HG03354 (cell line): ENCODE measurements around the gene POM121.
"Not testable (repeated sequence)": the region's sequence is repeated elsewhere in the genome, so short reads cannot be mapped to it uniquely, and the experiment has no call there.

Source experiments
- ATAC-seq: cut with Tn5 transposase; IDR thresholded peaks from one replicate; pipeline ENCODE4 v1.9.1; 2021; ENCODE audit warnings: mild to moderate bottlenecking; ENCODE audit not compliant: unreplicated experiment, poor library complexity, severe bottlenecking

POM121 gene

DNA sequence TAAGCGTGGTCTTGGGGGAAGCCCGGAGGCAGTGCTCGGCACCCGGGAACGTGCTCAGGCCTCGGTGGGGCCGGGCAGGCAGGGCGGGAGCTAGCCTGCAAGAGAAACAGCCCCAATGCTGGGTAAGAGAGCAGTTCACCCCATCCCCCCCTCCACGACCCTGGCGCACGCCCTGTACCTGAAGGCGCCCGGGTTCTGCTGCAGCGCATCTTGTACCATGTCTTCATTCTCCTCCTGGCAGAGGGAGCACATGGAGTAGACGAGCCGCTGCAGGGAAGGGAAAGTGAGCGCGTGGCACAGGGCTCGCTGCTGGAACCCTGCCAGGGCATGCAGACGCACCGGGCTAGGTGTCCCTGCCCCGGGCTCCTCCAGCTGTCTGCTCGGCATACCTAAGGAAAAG, 23.8 kb downstream of the POM121 start:
- ATAC-seq = not testable (repeated sequence)

DNA sequence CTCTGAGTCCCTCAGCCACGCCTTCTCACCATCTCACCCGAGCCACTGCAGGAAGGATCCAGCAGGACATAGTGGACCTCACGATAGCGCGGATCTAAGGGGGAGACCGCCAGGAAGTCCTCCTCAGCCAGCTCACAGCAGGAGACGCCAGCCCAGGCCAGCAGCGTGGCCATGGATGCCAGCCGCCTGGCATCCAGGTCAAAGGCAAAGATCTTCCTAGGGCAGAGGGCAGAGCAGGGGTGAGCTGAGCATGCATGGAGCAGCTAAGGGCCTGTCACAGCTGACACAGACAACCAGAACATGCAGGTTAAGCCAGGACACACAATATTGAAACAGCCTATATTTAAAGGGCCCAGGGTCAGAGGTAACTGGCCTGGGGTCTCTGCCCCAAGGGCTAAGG, 24.4 kb downstream of the POM121 start:
- not testable (repeated sequence) for ATAC-seq

DNA sequence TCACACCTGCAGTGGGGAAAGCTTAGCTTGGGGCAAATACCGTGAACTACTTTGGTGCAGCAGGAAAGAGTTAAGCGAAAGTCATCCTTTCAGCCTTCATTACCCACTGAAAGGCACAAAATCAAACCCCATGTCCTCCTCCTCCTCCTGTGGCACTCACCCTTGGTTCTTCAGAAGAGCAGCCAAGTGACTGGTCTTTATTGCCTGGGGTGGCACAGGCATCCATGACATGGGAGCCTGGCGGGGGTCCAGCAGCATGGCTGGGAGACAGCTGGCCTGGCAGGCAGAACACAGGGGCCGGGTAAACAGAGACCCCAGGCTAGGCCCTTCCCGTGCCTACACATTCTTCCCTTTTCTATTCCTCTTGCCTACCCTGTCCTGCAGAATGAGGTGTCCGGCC, 24.8 kb downstream of the POM121 start:
- ATAC-seq = not testable (repeated sequence)

DNA sequence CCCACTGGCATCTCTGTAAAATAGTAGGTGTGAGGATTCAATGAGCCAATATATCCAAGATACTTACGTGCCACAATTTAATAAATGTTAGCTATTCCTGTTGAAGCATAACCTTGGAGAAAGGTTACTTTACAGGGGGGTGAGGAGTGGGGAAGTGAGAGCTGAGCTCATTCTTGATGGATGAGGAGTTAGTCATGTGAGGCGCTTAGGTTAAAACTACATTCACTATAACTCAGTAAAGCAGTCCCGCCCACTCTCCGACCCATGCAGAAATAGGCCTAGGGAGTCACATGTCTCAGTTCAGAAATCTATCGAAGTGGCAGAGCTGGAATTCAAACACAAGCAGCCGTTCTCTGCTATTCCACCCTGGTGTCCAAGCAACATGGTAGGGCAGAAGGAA, 25.5 kb downstream of the POM121 start:
- ATAC-seq = not testable (repeated sequence)

DNA sequence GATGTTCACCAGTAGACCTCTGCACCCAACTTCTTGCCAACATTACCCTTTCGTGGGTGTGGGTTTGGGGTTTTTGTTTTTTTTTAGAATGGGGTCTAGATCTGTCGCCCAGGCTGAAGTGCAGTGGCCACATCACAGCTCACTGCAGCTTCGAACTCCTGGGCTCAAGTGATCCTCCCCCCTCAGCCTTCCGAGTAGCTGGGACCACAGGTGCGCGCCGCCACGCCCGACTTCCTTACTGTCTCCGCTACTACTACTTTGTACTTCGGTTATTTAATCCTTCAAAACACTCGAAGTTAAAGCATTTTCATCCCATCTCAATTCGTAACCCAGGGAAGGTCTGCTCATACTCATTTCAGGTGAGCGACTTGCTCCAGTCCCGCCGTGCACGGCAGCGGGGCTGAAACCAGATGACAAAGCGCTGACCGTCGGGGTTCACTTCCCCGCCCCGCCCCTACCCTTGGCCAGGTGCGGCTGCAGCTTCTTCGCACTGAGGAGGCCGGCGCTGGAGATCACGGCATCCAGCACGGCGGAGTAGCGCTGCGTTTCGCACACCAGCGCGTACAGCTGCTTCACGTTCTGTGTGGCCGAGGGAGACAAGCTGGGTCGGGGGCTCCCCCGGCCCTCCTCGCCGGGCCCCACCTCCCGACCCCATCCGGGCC, 29.1 kb downstream of the POM121 start:
- peak; percentile 67 for ATAC-seq

DNA sequence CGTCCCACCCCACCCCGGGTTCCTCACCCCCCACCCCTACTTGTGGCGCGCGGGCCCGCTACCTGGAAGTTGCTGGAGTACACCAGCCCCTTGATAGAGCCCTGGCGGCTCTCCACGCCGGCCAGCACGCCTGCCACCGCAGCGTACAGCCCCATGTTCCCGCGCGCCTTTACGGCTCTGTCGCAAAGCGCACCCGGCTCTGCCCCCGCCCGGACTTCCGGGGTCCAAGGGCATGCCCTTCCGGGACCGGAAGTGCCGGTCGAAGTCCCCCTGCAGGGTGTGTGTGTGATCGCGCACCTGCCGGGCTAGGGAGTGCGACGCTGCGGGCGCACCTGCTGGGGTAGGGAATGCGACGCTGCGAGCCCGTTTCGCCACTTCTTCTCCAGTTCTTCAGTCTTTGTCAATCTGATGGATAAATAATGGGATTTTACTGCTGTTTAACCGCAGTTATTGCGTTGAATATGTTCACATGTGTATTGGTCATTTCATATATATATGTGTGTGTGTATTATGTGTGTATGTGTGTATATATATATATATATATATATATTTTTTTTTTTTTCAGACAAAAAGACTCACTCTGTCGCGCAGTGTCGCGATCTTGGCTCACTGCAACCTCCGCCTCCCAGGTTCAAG, 29.8 kb downstream of the POM121 start:
- peak; percentile 91 for ATAC-seq

DNA sequence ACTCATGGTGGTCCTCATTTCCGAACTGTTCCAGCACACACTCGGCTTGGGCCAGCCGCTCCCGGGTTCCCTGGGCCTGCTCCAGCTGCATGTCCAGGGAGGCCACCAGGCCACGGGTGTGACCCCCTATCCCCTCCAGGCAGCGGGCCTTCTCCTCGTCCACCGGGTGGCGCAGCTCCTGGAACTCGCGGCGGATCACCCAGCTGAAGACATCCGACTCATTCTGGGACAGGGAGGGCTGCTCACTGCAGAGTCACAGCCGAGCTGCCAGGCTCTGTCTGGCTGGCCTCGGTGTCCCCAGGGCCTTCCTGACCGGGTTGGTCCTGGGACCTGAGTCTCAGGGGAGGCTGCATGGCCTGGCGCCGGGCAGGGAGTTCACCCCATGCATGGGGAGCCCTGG, 35.1 kb downstream of the POM121 start:
- not testable (repeated sequence) for ATAC-seq

DNA sequence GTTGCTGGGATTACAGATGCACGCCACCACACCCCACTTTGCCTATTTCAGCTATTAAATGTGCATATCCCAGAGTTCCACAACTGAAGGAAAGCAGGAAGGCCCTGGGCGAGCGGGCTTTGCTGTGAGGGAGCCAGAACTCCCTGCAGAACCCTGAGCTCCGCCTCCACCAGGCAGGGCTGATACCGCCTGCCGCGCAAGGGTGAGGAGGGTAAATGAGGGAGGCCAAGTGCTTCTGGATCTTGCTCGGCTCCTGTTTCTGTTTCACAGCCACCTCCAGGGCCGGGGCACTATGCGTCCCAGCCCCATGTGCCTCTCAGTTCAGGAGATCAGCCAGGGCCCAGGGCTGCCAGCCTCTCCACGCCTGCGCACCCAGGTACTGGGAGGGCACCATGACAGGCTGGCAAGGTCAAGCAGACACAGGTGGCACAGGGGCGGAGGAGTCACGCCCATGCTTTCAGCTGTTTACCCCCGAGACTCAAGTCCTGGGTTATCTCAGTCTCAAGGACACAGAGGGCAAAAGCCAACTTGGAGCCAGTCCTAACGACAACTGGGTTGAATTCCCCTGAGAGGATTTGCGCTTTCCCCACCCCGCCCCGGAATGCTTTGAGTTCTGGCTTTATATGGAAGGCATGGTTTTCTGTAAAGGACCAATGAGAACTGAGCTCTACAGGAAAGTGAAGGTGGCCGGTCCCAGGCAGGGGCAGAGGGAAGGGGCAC, 35.9 kb downstream of the POM121 start:
- not testable (repeated sequence) for ATAC-seq

DNA sequence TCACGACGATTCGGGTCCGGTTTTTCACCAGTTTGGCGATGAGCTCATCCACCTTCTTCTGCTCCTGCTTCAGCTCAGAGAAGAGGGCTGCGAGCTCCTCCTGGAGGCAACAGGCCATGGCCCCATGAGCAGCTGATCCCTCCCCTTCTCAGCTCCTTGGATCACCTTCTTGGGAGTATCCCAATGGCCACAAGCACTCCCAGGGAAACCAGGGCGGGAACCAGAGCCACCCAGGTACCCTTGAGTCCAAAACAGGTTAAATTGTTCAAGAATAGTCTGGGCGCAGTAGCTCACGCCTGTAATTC, 36.4 kb downstream of the POM121 start:
- not testable (repeated sequence) for ATAC-seq

DNA sequence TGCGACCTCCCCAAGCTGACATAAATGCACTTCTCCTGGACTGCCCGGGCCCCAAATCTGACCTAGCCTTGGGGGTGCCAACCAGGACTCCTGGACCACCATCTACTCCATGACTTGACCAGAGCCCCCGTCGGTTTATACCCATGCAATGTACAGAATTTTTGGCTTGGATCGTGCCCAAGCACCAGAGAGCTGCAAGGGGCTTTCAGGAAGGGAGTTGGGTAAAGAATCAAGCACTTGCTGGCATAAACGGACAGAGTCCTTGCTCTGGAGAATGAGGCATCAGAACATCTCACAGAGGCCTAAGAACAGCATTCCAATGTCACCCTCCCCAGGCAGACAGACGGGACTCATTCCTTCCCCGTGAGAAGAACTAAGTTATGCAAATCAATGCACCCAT, 38.2 kb downstream of the POM121 start:
- not testable (repeated sequence) for ATAC-seq

DNA sequence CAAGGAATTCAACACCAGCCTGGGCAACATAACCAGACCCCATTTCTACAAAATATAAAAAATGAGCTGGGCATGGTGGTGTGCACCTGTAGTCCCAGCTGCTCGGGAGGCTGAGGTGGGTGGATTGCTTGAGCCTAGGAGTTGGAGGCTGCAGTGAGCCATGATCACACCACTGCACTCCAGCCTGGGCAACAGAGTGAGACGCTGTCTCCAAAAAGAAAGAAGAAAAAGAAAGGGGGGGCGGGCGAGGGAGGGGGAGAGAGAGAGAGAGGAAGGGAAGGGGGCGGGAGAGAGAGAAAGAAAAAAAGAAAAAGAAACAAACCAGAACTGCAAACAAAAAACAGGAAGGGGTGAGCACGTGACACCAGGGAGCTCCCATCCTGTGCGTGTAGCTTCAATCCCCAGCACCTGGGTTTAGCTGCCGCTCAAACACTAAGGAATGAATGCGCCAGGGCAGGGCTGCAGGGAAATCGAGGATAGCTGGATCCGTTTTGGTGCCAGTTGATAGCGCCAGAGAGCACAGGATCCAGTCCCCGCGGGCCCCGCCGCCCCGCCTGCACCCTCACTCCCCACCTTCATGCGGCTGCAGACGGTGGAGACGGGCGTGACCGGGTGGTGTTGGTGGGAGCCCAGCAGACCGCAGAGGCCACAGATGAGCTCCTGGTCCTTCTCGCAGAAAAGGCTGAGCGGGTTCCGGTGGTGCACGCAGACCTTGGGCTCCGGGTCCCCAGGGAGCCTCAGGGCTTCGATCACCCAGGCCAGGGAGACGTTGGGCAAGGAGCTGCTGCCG, 40.5 kb downstream of the POM121 start:
- ATAC-seq = peak; percentile 65

DNA sequence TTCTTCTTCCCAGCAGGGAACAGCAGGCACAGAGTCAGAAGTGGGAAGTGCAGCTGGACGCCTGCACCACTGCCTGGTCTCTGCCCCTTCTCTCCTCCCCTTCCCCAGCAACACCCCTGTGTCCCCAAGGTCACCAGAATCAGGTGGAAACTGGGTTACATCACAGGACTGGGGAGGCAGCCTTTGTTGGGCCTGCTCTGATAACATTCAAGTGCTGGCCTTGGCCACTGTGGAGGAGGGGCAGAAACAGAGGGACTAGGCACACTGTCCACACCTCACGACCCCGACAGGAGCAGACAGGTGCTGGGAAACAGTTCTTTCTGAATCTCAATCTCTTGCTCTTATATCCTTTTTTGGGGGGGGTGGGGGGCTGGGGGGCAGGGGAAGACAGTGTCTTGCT, 42.0 kb downstream of the POM121 start:
- not testable (repeated sequence) for ATAC-seq

DNA sequence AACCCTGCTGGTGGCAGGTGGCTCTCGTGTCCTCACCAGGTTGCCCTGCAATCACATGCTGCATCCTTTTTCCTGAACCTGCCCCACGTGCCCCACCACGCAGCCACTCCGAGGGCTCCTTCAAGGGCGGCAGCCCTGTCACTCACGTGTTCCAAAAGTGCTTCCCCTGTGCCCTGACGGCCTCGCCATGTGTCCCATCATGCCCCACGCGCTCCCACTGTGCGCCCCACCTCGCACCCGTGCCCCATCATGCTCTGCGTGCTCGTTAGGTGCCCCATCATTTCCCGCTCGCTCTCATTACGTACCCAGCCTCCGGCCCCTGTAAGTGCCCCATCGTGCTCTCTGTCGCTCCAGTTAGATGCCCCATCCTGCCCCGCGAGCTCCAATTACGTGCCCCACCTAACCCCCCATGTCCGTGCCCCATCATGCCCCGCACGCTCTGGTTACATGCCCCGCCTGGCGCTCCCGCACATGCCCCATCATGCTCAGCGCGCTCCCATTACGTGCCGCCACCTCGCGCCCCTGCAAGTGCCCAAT, 44.2 kb downstream of the POM121 start, which contains the start of gene TRIM74:
TSS of gene TRIM74 (minus strand) at position 487 of the 537 bp plus-strand sequence. CDS start 3,309 bp downstream, outside the sequence.
- not testable (repeated sequence) for ATAC-seq

DNA sequence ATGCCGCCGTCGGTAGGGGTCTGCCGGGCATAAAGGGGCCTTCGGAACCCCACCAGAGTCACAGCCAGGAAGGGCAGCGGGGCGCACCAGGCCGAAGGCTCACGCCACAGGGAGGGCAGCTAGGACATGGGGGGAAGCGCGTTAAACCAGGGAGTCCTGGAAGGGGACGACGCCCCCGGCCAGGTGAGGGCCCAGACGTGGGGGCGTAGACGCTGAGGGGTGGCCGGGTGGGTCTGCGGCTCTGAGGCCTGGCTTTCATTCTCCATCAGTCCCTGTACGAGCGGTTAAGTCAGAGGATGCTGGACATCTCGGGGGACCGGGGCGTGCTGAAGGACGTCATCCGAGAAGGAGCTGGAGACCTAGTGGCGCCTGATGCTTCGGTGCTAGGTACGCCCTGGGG, 44.8 kb downstream of the POM121 start:
- not testable (repeated sequence) for ATAC-seq

DNA sequence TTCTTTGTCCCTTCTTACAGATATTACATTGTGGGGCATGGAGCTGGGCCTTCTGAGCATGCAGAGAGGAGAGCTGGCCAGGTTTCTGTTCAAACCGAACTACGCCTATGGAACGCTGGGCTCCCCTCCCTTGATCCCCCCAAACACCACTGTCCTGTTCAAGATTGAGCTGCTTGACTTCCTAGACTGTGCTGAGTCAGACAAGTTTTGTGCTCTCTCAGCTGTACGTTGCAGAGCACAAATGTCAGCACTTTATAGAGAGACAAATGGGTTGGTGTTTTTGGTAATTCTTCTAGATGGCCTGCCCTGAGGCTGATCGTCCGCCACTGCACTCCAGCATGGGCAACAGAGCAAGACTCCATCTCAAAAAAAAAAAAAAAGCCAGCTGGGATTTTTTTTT, 46.6 kb downstream of the POM121 start:
- not testable (repeated sequence) for ATAC-seq

DNA sequence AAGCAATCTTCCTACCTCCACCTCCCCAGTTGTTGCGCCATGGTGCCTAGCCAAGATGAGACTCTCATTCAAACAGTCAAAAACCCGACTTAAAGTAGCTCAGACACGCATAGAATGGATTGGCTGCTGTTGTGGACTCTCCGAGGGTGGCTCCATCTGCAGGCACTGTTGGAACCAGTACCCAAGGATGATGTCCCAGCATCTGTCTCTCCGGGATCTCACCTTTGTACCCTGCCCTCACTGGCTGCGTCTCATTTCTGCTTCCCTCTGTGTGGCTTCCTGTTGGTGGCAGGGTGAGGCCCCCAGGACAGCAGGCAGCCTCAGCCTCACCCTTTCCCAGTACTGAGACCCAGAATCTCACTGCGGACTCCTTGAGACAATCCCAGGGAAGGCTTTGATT, 49.9 kb downstream of the POM121 start:
- not testable (repeated sequence) for ATAC-seq

DNA sequence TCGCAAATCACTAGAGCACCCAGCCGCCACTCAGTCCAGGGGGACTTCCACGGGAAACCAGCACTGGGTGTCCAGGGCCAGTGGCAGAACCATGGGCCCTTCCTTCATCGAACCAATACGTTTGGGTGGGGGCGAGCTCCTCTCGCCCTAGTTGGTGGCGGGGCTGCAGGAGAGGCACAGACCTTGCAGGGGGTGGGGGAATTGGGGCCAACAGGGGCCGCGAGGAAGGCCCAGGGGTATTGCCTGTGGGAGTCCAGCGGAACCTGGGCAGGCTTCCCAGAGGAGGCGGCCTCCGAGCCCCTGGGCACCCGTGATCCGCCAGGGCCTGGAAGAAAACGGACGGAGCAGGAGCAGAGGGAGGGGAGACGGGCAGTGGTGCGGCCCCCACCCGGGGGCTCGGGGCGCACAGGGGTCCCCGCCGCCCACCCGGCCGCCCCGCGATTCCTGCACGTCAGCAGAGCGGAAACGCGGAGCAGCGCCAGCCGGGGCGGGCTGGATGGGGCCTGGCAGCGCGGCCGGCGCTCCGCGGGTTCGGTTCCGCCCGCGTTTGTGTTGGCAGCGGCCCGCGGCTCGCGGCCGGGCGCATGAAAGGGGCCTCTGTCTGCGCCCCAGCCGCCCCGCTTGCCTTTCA, 50.9 kb downstream of the POM121 start:
- ATAC-seq = not testable (repeated sequence)

DNA sequence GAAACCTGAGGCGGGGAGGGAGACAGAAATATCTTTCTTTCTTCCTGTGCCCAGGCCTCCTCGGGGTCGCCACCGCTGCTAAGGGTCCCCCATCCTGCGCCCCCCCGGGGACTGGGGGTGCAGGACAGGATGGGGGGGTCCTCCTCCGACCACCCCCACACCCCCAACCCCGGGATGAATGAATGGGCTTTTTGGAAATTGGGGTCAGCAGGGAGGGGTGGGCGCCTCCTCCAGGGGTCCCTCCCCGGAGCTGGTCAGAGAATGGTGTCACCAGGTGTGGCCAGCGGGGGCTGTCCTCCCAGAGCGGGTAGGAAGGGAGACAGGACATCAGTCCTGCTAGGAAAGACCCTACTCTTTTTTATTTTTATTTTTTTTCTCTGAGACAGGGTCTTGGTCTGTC, 51.5 kb downstream of the POM121 start:
- not testable (repeated sequence) for ATAC-seq

DNA sequence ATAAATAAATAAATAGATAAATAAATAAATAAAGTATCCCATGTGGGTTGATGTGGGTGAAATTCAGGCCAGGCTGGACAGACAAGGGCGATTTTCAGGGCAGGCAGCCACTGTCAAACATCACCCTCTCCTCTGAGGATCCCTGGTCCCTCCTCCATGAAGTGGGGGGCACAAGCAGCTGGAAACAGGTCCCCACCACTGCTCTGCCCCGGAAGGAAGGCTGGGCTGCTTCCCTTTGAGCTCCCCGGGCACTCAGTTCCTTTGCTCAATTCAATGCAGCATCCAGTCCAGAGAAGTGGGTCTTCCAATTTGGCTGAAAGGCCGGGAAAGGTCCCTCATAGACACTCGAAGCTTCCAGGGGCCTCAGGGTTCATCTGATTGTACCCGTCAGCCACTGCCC, 55.5 kb downstream of the POM121 start:
- ATAC-seq = not testable (repeated sequence)
